Pancreas (tissue), 10 donors: ENCODE measurements around the gene SPATA9. TPM values are rescaled to one million over a fixed set of nuclear protein-coding genes. Genes with fewer than 3 reads are reported as not detected.

Experiments
- ATAC-seq, 4 donors: fragments of 200-7000 bp; cut with Tn5 transposase; one replicate each; pipeline versions ENCODE4 v1.8.0 to v1.9.1; 2020; ENCODE audit warnings: mild to moderate bottlenecking in 4 of 4, moderate library complexity in 4 of 4
- DNase-seq, 6 donors: peaks; one replicate each; pipeline ENCODE4 v3.0.0-alpha.2; 2020
- FAIRE-seq: peaks from 2 replicates; lab custom pipeline; 2012; peaks lifted over from hg19 to GRCh38; lab: Jason Lieb, UNC
- H3K27ac ChIP-seq, 4 donors: fragments of 200-600 bp; sonication (generic); 1 replicate in 3 of 4; 2 replicates in 1 of 4; pipeline versions ENCODE4 v1.5.0 to v1.8.0; 2020
- H3K27me3 ChIP-seq, 4 donors: fragments of 200-600 bp; one replicate each; pipeline ENCODE4 v1.8.0; 2021
- H3K36me3 ChIP-seq, 3 donors: fragments of 200-600 bp; sonication (generic) in 1 of 3; one replicate each; pipeline versions ENCODE4 v1.5.0 to v1.8.0; 2020 to 2021
- H3K4me1 ChIP-seq, 3 donors: fragments of 200-600 bp; one replicate each; pipeline ENCODE4 v1.8.0; 2021
- H3K4me3 ChIP-seq, 4 donors: fragments of 200-600 bp; sonication (generic) in 2 of 4; one replicate each; pipeline versions ENCODE4 v1.5.0 to v1.8.0; 2020 to 2021
- H3K9me3 ChIP-seq, 4 donors: fragments of 200-600 bp; one replicate each; pipeline ENCODE4 v1.8.0; 2021
- CTCF ChIP-seq, 4 donors: fragments of 200-600 bp; sonication (generic) in 3 of 4; IDR thresholded peaks; one replicate each; pipeline versions ENCODE4 v1.5.0 to v1.8.0; 2021; ENCODE audit warnings: antibody characterized with exemption in 4 of 4
- WGBS, 2 donors: extraction: QIAGEN DNeasy Blood & Tissue Kit; methylation state at CpG; one replicate each; pipeline ENCODE4 v1.1.7; 2013; 5-methylcytosine and 5-hydroxymethylcytosine counted together
- intact Hi-C, 3 donors: fragments of 100-400 bp; cut with DNase I; formaldehyde crosslinking; loops; one replicate each; pipeline versions ENCODE4 v1.11.1 to v1.14.2; 2022
- polyA plus RNA-seq, 2 donors: library from polyadenylated mRNA; stranded (reverse); fragments of 200-250 nt; gene quantifications; one replicate each; pipeline ENCODE4 v1.2.3, GENCODE V29; 2013
- total RNA-seq, 6 donors: library from RNA; stranded (reverse); fragmentation: NEBNext Ultra II Directional in 4 of 6; extraction: Animal tissue kit (Norgen Biotek cat#: 25700) in 4 of 6; gene quantifications; one replicate each; pipeline versions ENCODE4 v1.2.1 to v1.2.4, GENCODE V29; 2021 to 2023
- donor health status: healthy with polysubstance abuse.
- donor health status: DM: no; HTN: no; CAD: no; lungs with moderate emphysema.
- donor health status: DM: no; HTN: no; CAD: no.
- donor health status: control.
- donor health status: control.
- donor health status: Bipolar disorder and iron deficiency.
- donor health status: DM: yes; HTN: yes; CAD: no.
- donor health status: DM: no; HTN: no; CAD: no.
- donor health status: DM: no; HTN: no; CAD: no.
- donor health status: DM: yes; HTN: yes; CAD: no.

SPATA9 gene
- total and polyA plus RNA-seq, 8 donors = 0.12 to 1.3 (median 0.48) TPM

GRCh38 chr5:95670568-95670967 is 12.2 kb downstream of the SPATA9 start:
- TF ChIP-seq CTCF (IDR thresholded peaks at IDR 0.05) = no peak
- Histone ChIP-seq H3K27me3 (no peaks in the 10 kb centered on the region), H3K4me3 (no peak overlapping the region), H3K9me3 (no peaks in the 10 kb centered on the region), H3K27ac (no peak overlapping the region), H3K4me1 (peaks cover 0 to 7% (median 0%) of the 10 kb centered on the region in 3 donors), H3K36me3 (no peaks in the 10 kb centered on the region)
- intact Hi-C loops = no loop called here
- WGBS, 2 donors = 92 to 94% methylated on average over 3 of the region's 3 CpGs
- no peak for DNase-seq
- no peak for FAIRE-seq
- ATAC-seq = no peak

- H3K36me3 ChIP-seq = no peaks in the 10 kb centered on the region
- 88 to 93% methylated on average over 5 of the region's 5 CpGs for WGBS, 2 donors
- no peak for TF ChIP-seq CTCF (IDR thresholded peaks at IDR 0.05)
- intact Hi-C loops = loop anchor here in 1 of 3 donors (10.0 kb wide), 1 partner anchor 65 kb away; the partner anchor contains the start of gene RHOBTB3
- H3K27me3 ChIP-seq = no peaks in the 10 kb centered on the region
- ATAC-seq = no peak
- no peak overlapping the region for H3K27ac ChIP-seq
- peaks cover 0 to 7% (median 0%) of the 10 kb centered on the region in 3 donors for H3K4me1 ChIP-seq
- no peak for FAIRE-seq
- no peak overlapping the region for H3K4me3 ChIP-seq
- DNase-seq = no peak
- no peaks in the 10 kb centered on the region for H3K9me3 ChIP-seq
Measured at GRCh38 chr5:95669985-95670384, 12.8 kb downstream of the SPATA9 start.

- H3K9me3 ChIP-seq = no peaks in the 10 kb centered on the region
- intact Hi-C loops = loop anchor here in 1 of 3 donors (10.0 kb wide), 1 partner anchor 65 kb away; the partner anchor contains the start of gene RHOBTB3
- peak in 4 of 6 donors; percentile 18 to 30 (median 26) for DNase-seq
- peak; percentile 63 for FAIRE-seq
- H3K4me1 ChIP-seq = peaks cover 0 to 7% (median 4%) of the 10 kb centered on the region in 3 donors
- 65 to 70% methylated on average over 4 of the region's 4 CpGs for WGBS, 2 donors
- H3K27ac ChIP-seq = no peak overlapping the region
- no peak for TF ChIP-seq CTCF (IDR thresholded peaks at IDR 0.05)
- peak; percentile 37 to 80 (median 70) for ATAC-seq
- H3K36me3 ChIP-seq = no peaks in the 10 kb centered on the region
- no peak overlapping the region for H3K4me3 ChIP-seq
- H3K27me3 ChIP-seq = no peaks in the 10 kb centered on the region
Measured at GRCh38 chr5:95669540-95669939, 13.3 kb downstream of the SPATA9 start.

GRCh38 chr5:95668728-95669127 is 14.1 kb downstream of the SPATA9 start:
- H3K27me3 ChIP-seq = no peaks in the 10 kb centered on the region
- H3K27ac ChIP-seq = no peak overlapping the region
- intact Hi-C loops = loop anchor here in 1 of 3 donors (10.0 kb wide), 1 partner anchor 66 kb away; the partner anchor contains the start of gene RHOBTB3
- WGBS, 2 donors = 86 to 100% methylated on average over 1 of the region's 1 CpG
- FAIRE-seq (no peak), DNase-seq (no peak), ATAC-seq (no peak)
- H3K4me3 ChIP-seq = no peak overlapping the region
- H3K9me3 ChIP-seq = no peaks in the 10 kb centered on the region
- H3K36me3 ChIP-seq = no peaks in the 10 kb centered on the region
- peaks cover 0 to 14% (median 8%) of the 10 kb centered on the region in 3 donors for H3K4me1 ChIP-seq
- TF ChIP-seq CTCF (IDR thresholded peaks at IDR 0.05) = no peak

GRCh38 chr5:95668216-95668615 is 14.6 kb downstream of the SPATA9 start:
- DNase-seq (no peak), FAIRE-seq (peak; percentile 5), ATAC-seq (no peak)
- Histone ChIP-seq H3K4me3 (no peak overlapping the region), H3K27me3 (no peaks in the 10 kb centered on the region), H3K27ac (no peak overlapping the region), H3K4me1 (peaks cover 0 to 14% (median 8%) of the 10 kb centered on the region in 3 donors), H3K36me3 (no peaks in the 10 kb centered on the region), H3K9me3 (no peaks in the 10 kb centered on the region)
- intact Hi-C loops = loop anchor here in 1 of 3 donors (10.0 kb wide), 1 partner anchor 67 kb away; the partner anchor contains the start of gene RHOBTB3
- no peak for TF ChIP-seq CTCF (IDR thresholded peaks at IDR 0.05)
